Measurements from ENCODE around the gene RREB1. TPM values are rescaled to one million over a fixed set of nuclear protein-coding genes. Genes with fewer than 3 reads are reported as not detected.
"Not testable (repeated sequence)": the region's sequence is repeated elsewhere in the genome, so short reads cannot be mapped to it uniquely, and the experiment has no call there.

RREB1 gene
- total RNA-seq, 1 donor from 2014 or later: 74.3 TPM

DNA sequence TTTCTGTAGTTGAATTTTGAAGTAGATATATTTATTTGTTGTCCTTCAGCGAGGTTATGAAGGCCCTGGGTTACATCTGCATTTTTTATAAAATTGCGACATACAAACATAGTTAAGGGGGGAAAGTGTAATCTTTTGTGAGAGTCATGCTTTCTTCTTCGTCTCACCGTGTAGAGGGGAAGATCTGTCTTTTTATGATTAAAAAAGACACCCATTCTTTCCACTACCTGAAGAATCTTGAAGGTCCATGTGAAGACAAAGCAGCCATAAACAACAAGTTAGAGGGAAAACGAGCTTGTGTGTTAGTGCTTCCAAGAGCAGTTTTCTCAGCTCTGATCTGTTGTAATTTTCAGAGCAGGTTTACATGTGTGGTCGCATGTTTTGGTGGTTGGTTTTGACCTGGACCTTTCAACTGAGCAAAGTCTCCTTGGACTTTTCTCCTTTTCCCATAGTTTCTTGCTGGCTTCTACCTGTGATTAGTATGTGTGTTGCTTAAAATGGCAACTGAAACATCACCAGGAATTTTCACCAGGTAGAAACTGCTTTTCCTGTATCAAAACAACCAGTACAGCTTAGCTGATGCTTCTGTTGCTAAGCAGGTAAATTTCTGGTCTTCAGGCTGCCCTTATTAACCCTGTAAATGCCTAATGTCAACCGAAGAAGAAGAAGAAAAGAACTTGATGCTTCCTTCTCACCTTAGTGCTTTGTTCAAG is 37.3 kb downstream of the RREB1 start:
- DNase-seq (ENCODE audit: low spot score): no peak

DNA sequence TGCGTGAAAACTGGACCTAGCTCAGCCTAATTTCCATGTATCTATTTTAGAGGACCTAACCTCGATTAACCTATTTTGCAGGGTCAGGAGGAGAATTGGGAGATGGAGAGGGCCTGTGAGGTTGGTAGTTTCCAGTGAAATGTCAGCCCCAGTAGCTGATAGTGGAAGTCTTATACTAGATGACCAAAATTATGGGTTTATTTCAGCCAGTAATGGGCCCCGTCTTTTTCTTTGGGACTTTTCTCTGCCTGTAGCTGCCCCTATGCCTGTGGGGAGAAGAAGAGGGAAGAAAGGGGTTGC is 37.8 kb downstream of the RREB1 start:
- DNase-seq (ENCODE audit: low spot score): no peak

DNA sequence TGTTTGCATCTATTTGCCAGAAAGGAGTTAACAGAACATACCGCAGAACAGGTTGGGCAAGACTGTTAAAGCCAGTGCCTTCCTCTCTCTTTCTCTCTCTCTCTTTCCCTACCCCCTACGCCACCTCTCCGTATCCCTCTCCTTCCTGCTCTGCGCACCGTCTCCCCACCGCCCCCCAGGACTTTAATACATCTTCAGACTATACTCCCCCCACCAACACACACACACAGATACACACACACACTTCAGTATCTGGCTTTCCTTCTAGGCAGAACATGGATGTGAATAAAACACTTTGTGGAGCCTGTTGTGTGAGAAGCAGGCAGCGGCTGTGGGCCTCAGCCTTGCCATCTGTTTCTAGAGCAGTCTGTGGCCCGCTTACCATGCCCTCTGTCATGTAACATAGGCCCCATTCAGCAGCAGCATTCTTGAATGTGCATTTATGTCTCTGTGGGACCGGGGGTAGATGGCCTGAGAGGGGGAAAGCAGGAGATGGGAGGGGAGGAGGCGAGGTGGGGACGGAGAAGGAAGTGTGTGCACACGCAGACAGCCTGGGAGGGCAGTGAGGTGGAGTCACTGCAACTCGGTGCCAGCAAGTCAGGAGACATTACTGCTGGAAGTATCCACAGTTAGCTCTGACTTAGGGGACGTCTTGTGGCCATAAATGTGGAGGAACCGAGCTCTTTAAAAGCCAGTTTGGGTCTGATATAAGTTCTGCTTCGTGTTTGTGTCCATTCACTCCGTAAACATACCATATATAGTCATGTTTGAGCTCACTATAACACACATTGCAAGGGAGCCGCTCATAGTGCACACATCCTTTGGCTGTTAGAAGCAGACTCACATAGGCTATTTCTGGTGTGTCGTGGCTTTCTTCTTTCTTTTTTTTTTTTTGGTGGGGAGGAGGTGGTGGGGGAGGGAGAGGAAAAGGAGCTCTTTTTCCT is 38.4 kb downstream of the RREB1 start:
- DNase-seq (ENCODE audit: low spot score): peak; percentile 70

DNA sequence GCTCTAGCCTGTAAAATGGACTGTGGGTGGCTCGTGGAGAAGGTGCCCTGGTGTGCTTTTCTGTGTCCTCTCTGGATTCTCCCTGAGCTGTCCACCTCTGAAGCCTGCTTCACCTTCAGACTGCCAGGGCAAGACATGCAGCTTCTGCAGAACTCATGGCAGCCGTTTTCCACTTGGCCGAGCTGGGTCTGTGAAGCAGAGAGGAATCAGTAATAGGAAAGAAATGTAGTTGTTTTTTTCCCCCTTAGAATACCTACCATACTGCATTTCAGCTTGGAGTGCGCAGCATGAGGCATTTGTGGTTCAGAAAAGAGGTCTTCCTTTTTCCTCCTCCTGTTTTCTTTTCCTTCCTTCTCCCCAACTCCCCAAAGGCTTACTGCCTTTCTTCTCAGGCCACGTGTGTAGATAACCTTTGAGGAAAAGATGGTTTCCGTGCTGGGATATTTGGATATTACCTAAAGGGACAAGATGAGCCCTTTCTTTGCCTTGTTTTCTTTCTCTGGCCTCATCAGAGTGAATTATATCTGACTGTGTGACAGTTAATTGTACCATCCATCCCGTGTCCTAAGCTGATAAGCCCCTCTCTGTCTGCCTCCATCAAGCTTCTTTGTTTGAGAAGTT is 39.4 kb downstream of the RREB1 start:
- DNase-seq (ENCODE audit: low spot score): no peak

DNA sequence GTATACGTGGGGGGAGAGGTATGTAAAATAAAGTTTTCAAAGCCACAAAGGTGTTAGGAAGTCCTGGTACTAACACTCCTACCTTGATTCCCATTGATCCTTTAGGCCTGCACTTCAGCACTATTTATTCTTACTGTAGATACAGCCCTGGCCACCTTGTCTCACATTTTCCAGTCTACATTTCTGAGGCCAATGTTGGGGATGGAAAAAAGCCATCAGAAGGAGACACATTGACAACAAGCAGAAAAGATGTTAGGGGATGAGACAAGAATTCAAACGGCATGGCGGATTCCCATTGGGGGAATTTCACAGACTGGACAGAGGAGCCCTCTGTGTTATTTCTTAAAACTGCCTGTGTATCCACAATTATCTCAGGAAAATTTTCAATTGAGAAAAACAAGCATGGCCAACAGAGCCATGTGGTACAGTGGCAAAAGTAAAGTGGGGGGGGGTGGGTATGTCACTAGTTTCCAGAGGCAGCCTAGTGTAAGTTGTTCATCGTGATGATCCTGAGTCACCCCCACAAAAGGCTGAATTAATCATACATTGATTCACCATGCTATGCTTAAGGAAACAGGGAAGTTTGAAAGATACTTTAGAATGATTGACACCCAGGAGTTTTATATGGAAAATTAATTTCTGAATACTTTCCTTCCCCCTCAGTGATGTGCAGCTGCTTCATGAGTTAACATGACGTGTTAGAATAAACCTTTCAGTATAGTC is 40.5 kb downstream of the RREB1 start:
- DNase-seq (ENCODE audit: low spot score): no peak

DNA sequence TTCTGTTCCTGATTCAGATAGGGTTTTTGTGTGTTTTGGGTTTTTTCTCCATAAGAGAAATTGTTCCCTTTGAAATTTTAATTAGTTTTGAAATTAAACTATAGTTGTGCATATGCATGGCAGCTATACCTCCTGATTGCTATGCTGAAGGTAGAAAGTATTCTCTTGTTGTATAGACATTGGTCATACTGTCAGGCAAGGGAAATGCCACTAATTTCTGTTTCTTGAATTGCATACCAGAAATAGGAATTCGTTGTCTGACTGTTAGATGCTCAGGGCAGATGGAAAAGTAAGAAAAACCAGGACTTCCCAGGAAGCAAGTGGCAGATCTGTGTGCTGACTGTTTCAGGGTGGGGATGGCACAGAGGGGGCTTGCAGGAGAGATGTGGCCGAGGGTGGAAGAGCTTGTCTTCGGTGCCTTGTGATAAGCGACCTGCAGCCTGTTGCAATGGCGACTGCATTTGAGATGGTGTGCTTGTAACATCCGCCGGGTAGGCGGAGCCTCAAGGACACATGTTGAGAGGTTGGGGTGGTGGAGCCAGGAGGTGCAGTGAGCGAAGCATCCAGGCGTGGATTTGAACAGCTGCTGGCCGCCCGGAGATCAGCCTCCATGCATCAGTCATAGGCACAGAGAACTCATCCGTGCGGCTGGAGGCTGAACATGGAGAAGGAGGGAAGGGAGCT is 42.8 kb downstream of the RREB1 start:
- no peak for DNase-seq (ENCODE audit: low spot score)

DNA sequence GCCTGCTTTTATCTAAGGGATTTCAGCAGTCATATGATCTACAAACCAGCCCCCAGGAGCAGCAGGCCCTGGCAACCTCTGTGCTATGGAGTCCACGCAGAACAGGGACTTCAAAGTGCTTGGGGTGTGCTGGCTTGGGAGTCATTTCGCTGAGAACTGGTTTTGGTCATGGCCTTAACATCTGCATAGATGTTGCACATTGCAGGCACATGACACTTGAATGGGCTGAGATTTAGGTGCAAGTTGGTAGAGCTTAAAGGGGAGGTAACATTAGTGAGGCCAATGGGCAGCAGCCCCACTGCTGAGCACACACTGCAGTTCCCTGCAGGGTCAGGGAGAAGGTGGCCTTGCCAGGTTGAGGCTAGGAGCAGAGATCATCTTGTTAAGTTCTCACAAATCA is 43.6 kb downstream of the RREB1 start:
- no peak for DNase-seq (ENCODE audit: low spot score)

DNA sequence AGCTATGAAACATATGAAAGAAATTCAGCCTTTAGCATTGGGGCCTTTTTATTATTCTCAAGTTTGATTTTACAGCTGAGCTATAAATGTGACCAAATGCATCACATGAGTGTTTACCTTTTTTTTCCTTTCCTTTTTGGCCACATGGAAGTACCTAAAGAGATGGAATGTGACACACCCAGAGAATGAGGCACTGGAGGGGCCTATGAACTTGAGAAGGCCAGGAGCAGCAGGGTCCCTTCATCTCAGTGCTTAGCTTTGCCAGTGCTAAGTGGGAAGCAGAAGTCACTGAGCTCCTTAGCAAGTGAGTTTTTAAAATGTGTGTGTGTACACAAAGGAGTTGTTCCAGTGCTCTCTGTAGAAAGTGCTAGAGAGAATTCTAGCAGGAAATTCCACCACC is 44.7 kb downstream of the RREB1 start:
- DNase-seq (ENCODE audit: low spot score): no peak

DNA sequence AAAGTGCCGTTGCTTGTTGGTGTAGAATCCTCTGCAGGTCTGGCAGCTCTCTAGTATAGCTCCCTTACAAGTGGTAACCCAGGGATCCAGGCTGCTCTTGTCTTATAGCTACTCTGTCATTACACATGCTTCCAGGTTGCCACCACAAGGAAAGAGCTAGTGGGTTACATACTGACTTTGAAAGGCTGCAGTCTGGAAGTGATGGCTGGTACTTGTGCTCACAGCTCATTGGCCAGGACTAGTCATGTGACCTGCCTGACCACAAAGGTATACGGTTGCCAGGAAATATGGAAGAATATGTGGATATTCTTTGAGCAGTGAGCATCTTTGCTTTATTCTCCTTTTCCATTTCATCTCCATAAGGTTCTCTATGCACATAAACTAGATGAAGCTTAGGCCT is 46.0 kb downstream of the RREB1 start:
- no peak for DNase-seq (ENCODE audit: low spot score)

DNA sequence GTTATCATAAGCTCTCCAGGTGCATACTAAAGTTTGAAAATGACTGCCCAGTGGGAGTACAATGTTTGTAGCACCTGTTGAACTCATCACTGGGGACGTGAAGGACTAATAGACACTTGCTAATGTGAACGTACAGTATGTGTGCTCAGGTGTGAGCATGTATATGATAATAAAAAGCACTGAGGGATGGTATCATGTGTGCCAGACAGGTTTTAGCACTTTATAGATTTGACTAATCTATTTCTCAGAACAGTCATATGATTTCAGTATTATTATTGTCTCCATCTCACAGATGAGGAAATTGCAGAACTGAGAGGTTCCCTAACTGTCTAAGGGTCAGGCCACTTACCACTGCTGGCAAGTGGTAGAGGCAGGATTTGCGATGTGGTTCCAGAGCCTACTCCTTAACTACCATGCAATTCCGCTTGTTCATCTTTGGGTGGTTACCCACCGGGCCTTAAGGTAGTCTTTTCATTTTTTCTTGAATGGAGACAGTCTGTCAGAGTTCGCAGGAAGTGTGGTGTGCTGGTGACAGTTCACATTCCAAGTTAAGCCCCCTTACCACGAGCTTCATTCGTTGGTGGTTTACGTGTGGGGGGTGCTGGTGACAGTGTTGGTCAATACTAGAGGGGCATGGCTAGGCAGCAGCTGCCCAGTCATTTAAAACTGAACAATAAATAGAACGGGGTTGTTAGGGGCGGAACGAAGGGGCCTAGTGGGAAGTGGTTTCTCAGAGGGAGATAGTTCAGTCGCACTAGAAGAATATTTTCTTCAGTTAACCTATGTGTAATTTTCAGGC is 46.8 kb downstream of the RREB1 start:
- no peak for DNase-seq (ENCODE audit: low spot score)

DNA sequence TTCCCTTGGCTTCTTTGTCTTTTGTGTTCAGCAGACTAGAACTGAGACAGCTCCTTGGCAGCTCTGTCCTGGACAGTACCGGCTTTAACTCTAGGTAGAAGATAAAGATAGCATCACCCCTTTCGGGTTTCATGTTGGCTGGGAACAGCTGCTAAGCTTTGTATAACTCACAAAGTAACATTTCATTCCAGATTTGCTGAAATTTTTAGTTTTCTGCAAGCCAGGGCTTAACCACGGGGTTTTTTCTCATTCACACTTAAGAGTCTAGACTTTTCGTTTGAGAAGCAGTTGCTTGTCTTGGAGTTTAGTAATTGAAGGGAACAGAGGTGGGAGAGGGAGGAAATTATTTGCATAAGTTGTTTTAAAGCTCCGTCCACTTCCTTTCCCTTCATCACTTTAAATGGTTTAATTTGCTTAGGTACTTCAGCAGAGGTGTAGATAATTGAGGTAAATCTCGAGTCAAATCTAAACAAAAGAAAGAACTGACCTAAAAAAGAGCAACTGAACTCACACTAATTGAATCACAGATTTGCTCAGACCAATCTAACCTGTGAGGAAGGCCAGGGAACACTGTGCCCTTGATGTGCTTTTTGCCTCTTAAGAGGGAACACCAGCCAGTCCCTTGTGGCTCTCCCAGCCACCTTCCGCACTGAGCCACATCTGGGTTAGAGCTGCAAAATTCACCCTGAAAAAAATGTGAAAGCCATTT is 48.3 kb downstream of the RREB1 start:
- no peak for DNase-seq (ENCODE audit: low spot score)

DNA sequence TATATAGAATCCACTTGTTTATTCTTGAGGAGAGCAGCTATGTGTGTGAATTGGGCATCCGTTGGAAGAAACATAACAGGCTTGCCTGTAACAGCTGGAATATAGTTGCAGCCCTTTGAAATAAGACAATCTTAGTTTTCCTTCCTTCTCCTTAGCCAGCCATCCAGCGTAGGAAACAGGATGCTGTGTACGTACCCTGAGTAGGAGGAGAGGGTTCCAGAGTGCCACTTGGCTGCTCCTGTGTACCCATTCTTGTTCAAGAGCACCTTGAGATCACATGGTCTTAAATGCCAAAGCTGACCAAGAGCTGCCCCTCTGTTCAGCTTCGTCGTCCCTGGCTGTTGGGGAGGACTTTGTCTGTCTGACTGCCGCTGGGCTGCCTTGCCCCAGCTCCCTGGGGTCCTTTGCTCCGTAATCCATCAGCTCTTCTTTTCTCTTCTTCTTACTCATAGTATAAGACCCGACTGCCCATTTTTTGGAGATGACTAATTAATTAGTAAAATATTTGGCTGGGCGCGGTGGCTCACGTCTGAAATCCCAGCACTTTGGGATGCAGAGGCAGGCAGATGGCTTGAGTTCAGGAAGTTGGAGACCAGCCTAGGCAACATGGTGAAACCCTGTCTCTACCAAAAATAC is 49.0 kb downstream of the RREB1 start:
- no peak for DNase-seq (ENCODE audit: low spot score)

DNA sequence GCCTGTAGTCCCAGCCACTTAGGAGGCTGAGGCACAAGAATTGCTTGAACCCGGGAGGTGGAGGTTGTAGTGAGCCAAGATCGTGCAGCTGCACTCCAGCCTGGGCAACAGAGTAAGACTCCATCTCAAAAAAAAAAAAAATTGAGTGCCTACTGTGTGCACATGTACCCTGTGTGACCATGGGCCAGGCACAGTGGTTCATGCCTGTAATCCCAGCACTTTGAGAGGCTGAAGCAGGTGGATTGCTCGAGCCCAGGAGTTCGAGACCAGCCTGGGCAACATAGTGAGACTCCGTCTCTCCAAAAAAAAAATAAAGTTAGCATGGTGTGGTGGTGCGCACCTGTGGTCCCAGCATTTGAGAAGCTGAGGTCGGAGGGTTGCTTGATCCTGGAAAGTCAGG is 49.5 kb downstream of the RREB1 start:
- DNase-seq (ENCODE audit: low spot score): not testable (repeated sequence)

DNA sequence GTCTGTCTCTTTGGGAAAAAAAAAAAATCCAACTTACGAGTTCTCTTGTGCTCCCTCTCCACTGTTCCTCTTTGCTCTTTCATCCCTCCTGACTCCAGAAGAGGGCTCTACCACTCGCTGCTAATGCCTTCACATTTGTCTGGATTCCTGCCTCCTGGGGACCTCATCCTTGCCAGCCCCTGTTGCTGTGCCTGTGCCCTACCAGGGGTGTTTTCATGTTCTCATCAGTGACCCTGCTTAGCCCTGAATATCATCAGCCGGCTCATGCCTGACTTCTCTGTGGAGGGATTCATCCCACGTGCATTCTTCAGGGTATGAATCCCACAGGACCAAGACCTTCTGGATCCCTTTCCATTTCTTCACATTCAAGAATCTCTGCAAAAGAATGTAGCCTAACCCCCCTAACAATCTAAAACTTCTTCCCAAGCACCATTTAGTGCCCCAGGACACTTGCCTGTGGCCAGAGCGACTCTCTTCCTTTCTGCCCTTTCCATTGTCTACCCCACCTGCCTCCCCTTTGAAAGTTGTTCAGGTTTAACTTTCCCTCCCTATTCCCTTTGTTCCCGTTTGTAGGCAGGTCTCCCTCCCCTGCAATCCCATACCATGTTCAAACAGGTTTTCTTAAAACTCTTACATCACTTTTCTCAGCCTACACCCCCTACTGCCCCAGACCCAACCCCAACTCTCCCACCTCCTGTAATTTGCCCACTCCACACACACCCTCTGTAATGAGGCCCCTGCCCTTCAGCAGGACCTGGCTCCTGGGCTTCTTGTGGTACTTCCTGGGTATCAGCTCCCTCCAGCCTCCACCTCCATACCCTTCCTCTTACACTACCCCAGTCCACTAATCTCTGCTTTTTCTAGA is 50.2 kb downstream of the RREB1 start:
- no peak for DNase-seq (ENCODE audit: low spot score)

DNA sequence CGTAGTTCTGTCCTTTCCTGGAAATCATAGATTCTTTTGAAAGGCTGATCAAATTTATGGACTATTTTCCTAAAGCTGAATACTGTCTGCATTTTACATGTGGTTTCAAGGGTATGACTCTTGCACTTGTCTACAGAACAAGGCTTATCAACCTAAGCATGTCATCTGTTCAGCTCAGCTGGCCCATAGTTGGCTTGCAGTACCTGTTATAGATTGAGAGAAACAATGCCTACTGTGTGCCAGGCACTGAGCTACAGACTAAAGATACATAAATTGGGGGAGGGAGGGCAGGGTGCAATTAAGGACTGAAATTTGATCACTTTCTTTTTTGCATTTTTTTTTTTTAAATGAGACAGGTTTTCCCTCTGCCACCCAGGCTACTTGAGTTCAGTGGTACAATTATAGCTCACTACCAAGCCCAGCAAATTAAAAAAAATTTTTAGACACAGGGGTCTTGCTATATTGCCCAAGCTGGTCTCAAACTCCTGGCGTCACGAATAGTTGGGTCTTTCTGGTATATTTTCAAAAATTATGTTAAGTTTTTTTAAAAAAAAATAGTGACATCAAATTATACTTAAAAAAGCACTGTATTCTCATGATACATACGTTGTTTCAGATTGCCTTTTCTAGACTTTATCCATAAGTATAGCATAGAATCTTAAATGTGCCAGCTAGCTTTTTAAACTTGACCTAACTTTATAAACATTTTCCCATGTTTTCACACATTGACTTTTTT is 52.2 kb downstream of the RREB1 start:
- DNase-seq (ENCODE audit: low spot score): no peak

DNA sequence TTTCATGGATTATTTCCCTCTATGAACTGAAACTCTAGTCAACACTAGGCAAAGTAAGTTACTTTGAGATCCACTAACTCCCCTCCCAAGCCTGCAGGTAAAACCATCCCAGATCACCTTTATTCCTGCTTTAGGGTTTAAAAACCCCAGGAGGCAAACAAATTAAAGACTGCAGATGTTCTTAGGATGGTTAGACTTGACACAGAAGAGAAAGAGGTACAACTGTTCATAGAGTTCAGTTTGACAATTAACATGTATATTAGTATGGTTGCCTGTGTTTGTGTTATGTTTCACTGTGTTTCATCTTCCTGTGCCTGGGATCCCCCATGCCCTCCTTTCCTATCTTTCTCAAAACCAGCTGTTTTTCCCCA is 53.5 kb downstream of the RREB1 start:
- DNase-seq (ENCODE audit: low spot score): no peak

DNA sequence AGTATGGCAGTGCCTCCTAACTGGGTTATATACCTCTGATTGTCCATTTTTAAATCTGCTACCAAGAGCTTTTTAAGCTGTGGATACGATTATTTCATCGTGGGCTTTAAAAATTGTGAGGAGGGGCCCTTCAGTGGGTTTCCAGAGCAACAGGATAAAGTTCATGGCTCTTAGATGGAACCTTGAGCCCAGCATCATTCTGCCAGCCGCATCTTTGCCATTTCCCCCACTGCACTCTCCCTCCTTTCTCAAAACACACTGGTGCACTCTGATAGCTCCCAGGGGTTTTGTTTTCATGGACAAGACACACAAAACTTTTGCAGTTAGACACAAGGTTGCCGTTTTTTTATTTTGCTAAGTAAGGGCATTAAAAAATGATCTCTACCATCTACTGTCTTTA is 54.1 kb downstream of the RREB1 start:
- DNase-seq (ENCODE audit: low spot score): no peak

DNA sequence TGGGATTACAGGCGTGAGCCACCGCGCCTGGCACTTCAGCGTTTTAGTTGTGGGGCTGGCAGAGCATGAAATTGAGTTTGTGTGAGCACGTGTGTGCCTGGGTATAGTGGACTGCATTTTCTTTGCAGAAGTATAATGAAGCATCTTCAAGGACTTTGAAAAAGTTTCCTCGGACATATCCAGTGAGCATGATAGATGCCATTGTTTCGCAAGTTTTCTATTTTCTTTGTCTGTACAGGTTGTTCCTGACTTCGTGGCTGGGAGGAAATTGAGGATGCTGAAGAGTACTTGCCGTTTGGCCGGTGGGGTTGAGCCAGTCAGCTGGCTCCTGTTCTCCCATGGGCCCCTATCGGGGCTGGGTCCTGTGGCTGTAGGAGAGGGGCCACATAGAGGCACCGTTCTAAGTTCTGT is 55.9 kb downstream of the RREB1 start:
- DNase-seq (ENCODE audit: low spot score): no peak

Measured in mucosa of gallbladder (tissue), 1 donor.